CD4-positive, alpha-beta T cell treated with Interleukin-15 for 1 hour (primary cell): ENCODE results near the gene FGD3.
A peak's percentile ranks its signal among the peaks of the same experiment; 100 is the strongest.

Source experiments
- DNase-seq: peaks from one replicate; pipeline ENCODE4 v3.0.0-alpha.2; 2020

Gene FGD3

GRCh38 chr9:93033531-93033930 is 86.2 kb downstream of the FGD3 start:
- no peak for DNase-seq

- DNase-seq, result no peak
Observed at GRCh38 chr9:93035106-93035660, 87.9 kb downstream of the FGD3 start.

GRCh38 chr9:93035821-93036351 is 88.6 kb downstream of the FGD3 start:
- DNase-seq, result no peak

DNA sequence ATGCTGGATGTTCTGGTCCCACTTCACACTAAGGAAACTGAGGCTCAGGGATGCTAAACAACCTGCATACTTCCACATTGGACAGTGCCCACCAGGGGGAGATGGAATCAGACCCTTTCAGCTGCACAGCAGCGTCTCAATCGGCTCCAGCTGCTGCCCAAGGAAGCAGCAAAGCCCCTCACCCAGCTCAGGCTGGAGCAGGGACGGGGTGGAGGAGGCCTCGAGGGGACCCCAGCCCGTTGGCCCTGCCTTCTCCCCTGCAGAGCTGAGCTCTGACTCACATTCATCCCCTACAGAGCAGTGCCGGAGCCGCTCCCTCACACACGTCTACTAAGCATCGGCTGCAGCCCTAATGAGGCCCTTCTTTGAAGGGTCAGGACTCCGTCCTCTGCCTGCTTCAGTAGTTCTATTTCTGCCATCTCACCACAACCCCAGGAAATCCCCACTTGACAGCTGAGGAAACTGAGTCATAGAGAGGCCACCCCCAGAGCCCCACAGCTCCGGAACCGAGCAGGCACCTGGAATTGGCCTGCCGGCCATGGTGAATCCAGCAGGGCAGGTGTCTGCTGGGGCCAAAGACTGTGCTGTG is 89.7 kb downstream of the FGD3 start:
- no peak for DNase-seq

GRCh38 chr9:93037476-93037971 is 90.2 kb downstream of the FGD3 start:
- peak; percentile 36 for DNase-seq

DNA sequence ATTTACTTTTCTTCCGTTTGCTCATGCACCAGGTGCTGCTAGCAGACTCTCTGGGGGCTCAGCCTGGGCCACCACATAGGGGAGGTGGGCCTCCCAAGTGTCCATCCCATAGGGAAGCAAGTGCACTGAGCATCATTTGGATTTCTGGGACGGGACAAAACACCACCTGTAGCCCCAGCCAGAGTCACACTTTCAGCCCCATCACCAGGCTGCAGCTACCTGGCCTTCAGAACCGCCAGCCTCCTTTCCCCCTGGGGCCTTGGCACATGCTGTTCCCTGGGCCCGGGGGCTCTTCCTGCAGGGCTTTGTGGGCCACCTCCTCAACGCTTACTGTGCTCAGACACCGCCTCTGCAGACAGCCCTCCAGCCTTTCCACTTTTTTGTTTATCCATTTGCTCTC is 91.6 kb downstream of the FGD3 start:
- no peak for DNase-seq

DNA sequence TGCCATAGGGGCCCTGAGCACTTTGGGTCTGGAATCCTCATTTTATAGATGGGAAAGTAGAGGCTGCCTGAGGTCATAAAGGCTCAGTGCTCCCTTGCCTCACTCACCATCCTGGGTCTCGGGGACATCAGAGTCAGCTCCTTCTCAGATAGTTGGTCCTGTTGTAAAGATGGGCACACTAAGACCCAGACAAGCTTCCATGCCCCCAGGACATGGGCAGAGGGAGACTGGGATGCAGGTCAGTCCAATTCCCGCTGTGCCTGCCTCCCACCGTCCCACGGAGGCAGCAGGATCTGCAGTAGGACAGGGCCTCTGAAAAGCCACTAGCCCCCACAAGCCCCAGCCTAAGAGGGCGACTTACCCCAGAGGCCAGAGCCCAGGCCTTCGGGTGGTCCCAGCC is 92.1 kb downstream of the FGD3 start:
- DNase-seq, result no peak

DNA sequence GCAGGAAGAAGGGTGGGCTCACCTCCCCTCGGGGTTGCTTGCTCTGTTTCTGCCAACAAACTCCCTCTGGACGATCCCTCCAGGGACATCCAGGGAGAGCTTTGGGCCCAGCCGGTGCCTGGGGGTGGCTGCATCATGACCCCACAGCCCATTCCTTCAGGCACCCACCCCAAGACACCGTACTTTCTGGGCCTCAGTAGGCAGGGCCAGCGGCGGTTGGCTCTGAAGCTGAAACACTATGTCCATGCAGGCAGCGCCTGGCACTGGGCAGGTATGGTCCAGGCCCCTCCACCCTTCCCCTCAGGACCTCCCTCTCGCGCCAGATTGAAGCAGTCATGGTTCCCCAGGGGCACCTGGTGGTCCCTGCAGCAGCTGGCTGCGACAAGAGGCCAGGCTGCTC is 92.7 kb downstream of the FGD3 start:
- DNase-seq, result no peak

DNA sequence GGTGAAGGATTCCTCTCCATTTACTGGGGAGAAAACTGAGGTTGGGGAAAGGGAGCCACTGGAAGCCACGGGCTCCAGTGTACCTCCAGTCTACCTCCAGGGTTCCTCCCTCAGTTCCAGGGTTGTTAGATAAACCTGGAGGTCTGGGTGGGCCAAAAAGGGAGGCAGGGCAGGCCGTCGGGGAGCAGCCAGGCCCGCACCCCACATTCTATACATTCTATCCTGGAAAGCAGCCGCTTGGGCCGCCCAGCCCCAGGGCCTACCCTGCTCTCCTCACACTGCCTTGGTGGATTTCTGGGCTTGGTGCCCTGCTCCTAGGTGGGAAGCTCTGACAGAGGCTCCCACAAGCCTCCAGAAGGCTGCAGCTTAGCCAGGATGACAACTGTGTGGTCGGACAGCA is 93.1 kb downstream of the FGD3 start:
- no peak for DNase-seq

GRCh38 chr9:93041108-93041802 is 93.9 kb downstream of the FGD3 start:
- DNase-seq, result no peak

DNA sequence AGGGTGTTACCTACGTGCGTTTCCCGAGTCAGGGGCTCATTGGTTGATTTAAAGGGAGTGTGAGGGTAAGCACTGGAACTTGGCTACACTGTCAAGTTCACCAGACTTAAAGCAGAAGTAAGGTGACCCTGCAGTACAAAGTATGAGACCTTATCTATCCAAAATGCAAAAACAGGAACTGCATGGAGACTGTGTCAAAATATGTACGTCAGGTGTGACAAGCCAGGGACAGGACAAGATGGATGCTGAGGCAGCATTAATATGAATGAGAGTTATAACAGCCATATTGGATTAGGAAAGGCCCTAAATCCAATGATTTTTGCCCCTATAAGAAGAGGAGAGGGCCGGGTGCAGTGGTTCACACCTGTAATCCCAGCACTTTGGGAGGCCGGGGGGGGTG is 95.8 kb downstream of the FGD3 start:
- DNase-seq, result no peak

GRCh38 chr9:93045521-93045920 is 98.2 kb downstream of the FGD3 start:
- DNase-seq, result no peak

DNA sequence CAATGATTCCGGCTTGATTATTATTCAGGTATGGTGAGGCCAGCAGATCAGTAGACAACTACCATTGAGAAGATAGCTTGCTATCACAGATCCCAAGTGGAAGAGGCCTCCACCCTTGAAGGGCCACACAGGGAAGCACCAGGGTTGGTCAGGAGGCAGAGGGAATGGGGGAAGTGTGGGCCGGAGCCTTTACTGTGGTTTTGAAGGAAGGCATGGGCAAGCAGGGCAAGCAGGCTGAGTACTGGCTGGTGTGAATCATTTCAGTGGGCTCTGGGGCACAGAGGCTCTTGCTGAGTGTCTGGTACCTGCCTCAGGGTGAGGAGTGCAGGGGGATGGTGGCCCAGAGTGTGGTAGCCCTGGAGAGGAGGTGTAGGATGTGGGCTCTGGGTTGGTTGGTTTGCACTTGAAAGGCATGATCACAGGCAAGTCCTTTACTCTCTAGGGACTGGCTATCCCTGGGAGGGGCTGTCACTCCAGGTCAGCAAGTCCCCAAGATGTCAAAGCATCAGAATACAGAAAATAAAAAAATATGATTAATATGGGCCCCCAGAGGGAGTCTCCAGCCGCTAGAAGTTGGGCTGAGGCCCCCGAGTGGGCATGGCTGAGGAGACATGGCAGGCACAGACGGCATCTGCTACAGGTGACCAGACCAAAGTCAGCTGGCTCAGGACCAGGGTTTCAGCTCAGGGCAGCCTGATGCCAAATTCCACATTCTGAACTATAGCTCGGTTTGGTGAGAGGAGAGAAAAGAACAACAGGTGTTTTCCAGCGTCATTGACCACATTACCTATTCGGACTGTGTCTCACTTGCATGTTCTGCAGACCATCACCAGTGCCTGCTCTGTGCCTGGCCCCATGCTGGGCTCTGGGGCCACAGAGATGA is 101.5 kb downstream of the FGD3 start:
- no peak for DNase-seq

GRCh38 chr9:93049491-93049890 is 102.2 kb downstream of the FGD3 start:
- no peak for DNase-seq

DNA sequence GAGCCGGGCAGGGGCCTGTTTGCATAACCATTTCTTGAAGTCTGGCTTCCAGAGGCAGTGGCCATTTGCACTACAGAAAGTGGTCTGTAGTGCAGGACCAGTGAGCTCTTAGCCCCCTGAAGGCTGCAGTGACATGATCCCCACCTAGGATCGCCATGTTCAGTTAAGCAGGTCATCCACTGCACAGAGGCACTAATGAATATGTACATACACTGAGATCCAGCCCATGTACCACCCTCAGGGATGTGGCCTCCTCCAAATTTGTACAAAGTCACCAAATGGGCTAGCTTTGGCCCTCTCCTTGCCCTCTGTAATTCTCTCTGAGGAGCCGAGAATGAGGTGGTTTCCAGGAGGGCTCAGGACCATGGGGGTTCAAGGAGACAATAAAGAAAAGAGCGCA is 102.9 kb downstream of the FGD3 start:
- DNase-seq, result no peak

DNA sequence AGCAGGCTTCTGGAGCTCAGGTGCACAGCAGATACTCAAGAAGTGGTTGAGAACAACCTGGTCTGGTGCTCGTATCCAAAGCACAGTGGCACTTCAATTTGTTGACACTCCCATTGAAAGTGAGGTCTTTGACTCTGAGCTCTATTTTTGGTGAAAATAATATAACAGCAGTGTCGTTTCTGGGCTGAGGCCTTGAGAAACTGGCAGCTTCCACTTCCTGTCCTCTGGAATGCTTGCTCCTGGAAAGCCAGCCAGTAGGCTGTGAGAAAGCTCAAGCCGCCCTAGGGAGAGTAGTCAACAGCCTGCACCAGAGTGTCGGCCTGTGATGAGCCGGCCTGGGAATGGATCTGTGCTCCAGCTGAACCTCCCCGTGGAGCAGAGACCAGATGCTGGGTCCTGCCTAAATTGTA is 104.4 kb downstream of the FGD3 start:
- no peak for DNase-seq

DNA sequence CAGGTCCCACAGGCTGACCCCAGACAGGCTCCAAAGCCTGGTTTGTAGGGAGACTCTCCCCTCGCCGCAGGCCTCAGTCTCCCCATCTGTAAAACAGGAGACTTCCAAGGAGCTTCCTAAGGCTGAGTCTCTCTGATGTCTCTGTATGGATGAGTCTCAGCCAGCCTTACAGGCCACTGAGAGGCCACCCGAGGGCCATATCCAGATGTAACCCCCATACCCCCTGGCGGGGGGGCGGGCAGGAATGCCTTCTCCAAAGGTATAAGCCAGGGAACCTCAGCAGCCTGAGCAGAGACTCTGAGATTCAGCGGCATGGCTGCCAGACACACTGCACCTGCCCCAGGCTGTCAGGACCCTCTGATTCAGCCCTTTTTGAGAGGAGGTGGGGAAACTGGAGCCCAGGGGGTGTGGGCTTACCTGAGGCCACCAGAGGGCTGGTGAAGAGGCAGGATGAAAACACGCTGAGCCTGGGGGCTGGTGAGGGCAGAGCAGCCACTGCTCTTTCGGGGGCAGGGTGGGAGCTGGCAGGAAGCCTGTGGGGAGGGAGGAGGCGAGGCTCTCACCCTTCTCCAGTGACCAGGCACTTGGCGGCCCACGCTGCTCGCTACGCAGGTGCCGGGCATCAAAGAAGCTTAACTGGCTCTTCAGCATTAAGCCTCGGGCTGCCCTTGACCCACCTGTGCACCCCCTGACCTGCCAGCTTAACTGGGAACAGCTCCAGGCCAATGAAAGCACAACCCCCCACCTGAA is 105.6 kb downstream of the FGD3 start:
- DNase-seq, result no peak

DNA sequence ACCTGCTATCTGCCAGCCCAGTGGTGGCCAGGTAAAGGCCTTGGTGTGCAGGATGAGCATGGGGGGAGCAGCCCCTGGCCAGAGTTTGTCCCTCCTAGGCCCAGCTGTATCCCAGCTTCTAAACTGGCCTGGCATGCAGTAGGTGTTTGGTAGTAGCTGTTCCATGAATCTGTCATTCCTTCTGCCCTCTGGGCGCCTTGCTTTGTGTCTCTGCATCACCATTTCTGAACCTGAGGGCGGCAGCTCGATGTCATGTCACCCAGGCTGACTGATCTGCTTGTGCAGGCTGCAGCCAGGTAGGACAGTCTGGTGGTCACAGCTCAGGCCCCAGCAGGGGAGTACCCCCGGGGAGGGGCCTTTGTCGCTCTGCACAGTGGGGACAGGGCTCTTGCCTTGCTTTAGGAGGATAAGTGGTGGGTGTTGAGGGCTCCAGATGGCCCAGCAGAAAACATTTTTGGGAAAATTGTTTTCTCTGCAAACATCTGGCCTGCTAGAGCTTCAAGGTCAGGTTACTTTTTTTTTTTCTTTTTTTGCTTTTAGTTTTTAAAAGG is 106.5 kb downstream of the FGD3 start:
- no peak for DNase-seq

DNA sequence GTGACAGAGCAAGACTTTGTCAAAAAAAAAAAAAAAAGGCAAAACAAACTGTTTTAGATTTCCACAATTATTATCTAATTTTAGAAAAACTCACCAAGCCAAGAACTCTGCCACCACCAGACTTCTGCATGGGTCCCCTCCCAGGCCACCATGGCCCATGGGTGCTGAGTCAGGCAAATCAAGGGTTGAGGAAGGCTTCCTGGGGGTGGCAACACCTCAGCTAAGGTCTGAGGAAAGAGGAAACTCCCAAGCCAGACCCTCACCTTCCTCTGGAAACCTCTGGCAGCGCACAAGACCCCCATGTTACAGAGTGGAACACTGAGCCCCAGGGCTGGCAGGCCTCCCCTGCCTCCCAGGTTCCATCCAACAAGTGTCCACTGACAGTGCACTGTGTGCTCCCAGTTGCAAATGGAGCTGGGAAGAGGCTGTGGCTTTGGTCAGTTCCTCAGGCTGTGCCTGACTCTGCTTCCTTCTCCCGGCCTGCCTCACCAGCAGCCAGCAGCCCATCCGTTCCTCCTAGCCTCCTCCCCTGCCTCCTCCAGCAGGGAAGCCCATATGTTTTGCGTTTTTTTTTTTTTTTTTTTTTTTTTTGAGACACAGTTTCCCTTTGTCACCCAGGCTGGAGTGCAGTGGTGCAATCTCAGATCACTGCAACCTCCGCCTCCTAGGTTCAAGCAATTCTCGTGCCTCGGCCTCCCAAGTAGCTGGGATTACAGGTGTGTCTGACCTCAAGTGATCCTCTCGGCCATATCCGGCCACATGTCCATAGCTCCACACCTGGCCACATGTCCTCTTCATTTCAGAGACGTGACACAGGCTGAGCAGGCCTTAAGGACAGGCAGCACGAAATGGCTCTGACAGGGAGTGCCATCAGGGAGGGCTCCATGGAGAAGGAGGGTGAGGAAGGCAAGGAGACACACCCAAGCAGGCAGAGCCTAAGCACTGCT is 107.7 kb downstream of the FGD3 start:
- no peak for DNase-seq

- no peak for DNase-seq
Observed at GRCh38 chr9:93057042-93057702, 109.8 kb downstream of the FGD3 start.
